Urinary bladder (tissue), 4 donors: ENCODE results near the gene NR2F1-AS1. TPM values are rescaled to one million over a fixed set of nuclear protein-coding genes. Genes with fewer than 3 reads are reported as not detected.

Experiments used
- DNase-seq: peaks from one replicate; pipeline ENCODE4 v3.0.0-alpha.2; 2015; ENCODE audit errors: extremely low spot score
- H3K27ac ChIP-seq: one replicate; pipeline ENCODE4 v1.5.1; 2013; ENCODE audit warnings: low read depth, mild to moderate bottlenecking, moderate library complexity
- H3K36me3 ChIP-seq: one replicate; pipeline ENCODE4 v1.6.1; 2013; ENCODE audit warnings: mild to moderate bottlenecking, moderate library complexity; ENCODE audit not compliant: insufficient read depth
- H3K4me1 ChIP-seq: one replicate; pipeline ENCODE4 v1.6.1; 2013; ENCODE audit warnings: mild to moderate bottlenecking, moderate library complexity; ENCODE audit not compliant: insufficient read depth
- H3K4me3 ChIP-seq: one replicate; pipeline ENCODE4 v1.5.1; 2013; ENCODE audit warnings: low read depth, low read length
- WGBS: extraction: QIAGEN DNeasy Blood & Tissue Kit; methylation state at CpG from one replicate; pipeline ENCODE4 v1.1.7; 2013; 5-methylcytosine and 5-hydroxymethylcytosine counted together
- polyA plus RNA-seq: library from polyadenylated mRNA; stranded (reverse); fragments of 200-250 nt; gene quantifications from one replicate; pipeline ENCODE4 v1.2.3, GENCODE V29; 2013
- total RNA-seq: library from RNA; depleted of rRNA; stranded (reverse); fragments of >200 nt; gene quantifications from one replicate; pipeline ENCODE4 v1.2.3, GENCODE V29; 2014
- donor health status: healthy with polysubstance abuse.
- donor health status: healthy.

Gene NR2F1-AS1
- total RNA-seq, result 61.4 TPM
- 25.9 TPM for polyA plus RNA-seq

DNA sequence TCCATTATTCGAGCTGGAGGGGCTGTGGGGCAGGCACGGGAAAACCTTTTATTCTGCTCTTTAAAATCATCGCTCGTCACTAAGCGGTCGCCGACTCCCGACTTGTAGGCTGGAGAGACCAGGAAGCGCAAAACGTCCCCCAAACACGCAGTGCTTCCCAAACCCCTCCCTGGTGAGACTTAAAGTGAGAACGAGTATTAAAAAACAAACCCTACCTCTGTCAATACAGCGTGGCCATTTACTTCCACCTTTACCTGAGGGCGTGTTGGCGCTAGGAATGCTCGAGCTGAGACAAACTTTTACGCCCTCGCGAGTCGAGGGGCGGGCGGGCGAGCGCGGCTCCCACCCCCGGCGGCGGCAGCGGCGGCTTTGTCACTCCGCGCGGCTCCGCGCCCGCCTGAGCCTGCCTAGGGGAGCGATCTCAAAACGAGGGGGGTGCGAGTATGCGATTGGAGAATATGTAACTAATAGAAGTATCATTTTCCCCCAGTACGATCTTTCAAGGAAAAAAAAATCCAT is at the start of gene NR2F1-AS1:
Gene NR2F1-AS1 (minus strand): TSS at position 293 of the 519 bp plus-strand sequence.
- Histone ChIP-seq H3K36me3 (no peaks in the 10 kb centered on the region), H3K27ac (peak within 1 kb of the TSS; percentile 84), H3K4me3 (peak within 1 kb of the TSS; percentile 57), H3K4me1 (no peaks in the 10 kb centered on the region)
- no peak for DNase-seq
- WGBS, result under 1% methylated on average over 41 of the region's 41 CpGs

DNA sequence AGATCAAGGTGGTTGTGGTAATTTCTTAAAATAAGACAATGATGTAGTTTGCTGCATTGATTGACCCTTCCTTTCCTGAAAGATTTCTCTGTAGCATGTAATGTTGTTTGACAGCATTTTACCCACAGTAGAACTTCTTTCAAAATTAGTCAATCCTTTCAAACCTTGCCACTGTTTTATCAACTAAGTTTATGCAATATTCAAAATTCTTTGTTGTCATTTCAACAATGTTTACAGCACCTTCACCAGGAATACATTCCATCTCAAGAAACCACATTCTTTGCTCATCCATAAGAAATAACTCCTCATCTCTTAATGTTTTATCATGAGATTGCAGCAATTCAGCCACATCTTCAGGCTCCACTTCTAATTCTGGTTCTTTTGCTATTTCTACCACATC is 45.8 kb upstream of the NR2F1-AS1 start:
- Histone ChIP-seq H3K27ac (no peak overlapping the region), H3K36me3 (peaks cover 1% of the 10 kb centered on the region), H3K4me1 (no peaks in the 10 kb centered on the region), H3K4me3 (no peak overlapping the region)
- no peak for DNase-seq

DNA sequence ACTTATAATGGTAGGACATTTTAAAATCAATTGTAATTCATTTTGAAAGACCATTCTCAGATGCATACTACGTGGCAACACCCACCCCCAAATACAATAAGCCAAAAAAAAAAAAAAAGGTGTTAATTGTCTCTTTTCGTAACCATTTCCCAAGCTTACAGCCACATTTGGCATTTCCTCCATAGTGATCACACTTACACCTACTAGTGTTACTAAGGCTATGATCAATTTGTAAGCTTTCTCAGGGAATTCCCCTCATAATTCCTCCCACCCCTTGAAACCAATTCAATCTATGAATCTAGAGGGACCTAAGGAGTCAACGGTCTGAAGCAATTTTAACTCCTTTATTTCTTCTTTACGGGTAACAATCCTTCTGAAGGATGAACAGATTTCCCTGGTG is 42.1 kb upstream of the NR2F1-AS1 start:
- DNase-seq, result no peak
- H3K4me1 ChIP-seq, result no peaks in the 10 kb centered on the region
- 73% methylated on average over 4 of the region's 4 CpGs for WGBS
- H3K27ac ChIP-seq, result no peak overlapping the region
- H3K36me3 ChIP-seq, result no peaks in the 10 kb centered on the region
- H3K4me3 ChIP-seq, result no peak overlapping the region

DNA sequence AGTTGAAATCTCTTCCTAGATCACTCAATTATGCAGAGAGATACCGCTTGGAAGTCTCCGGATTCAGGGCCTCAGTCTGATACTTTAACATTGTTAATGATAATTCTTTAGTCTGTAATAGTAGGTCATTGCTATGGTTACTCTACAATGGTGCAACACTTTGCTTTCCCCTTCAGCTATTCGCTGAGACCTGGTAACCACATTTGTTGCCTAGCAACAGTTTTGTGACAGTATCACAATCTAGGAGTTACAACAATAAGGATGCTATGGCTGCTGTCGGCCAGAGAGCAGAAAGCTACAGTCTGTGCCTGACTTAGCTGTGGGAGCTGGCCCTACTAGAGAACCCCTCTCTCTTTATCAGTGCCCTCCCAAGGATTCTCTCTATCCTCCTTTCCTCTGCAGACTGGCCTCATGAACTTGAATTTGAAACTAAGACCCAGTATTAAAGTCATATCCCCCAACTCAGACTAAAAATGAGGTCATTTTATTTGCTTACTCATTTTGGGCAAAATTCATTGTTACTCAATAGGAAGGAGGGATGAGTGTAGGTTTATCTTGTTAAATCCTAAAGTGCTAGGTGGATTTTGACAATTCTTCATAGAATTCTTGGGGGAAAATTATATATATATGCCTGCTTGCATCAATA is 41.3 kb upstream of the NR2F1-AS1 start:
- no peak for DNase-seq
- WGBS, result 69% methylated on average over 4 of the region's 4 CpGs
- Histone ChIP-seq H3K27ac (no peak overlapping the region), H3K4me3 (peak overlapping the region; percentile 63), H3K36me3 (no peaks in the 10 kb centered on the region), H3K4me1 (no peaks in the 10 kb centered on the region)

DNA sequence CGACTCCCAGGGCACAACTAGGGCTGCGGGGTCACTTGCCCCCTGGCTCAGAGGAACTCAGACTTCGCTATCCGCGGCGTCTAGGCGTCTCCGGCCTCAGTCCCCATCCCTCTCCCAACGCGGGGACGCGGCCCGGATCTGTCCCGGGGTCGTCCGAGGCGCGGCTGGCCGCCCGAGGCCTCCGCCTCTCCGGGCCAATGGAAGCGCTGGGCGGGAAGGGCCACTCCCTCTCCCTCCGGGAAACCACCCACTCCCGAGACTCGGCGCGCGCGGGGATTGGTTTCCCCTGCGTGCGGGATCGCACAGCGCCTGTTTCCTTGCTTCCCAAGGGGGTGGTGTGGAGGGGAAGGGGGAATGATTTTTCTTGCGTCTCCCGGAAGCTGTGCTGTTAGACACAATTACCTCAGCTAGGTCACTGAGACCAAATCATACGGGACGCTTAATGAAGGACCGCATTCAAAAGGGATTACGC is 40.3 kb upstream of the NR2F1-AS1 start:
- H3K27ac ChIP-seq, result peak overlapping the region; percentile 77
- WGBS, result 1% methylated on average over 41 of the region's 41 CpGs
- no peak for DNase-seq
- no peaks in the 10 kb centered on the region for H3K4me1 ChIP-seq
- peak overlapping the region; percentile 63 for H3K4me3 ChIP-seq
- no peaks in the 10 kb centered on the region for H3K36me3 ChIP-seq

DNA sequence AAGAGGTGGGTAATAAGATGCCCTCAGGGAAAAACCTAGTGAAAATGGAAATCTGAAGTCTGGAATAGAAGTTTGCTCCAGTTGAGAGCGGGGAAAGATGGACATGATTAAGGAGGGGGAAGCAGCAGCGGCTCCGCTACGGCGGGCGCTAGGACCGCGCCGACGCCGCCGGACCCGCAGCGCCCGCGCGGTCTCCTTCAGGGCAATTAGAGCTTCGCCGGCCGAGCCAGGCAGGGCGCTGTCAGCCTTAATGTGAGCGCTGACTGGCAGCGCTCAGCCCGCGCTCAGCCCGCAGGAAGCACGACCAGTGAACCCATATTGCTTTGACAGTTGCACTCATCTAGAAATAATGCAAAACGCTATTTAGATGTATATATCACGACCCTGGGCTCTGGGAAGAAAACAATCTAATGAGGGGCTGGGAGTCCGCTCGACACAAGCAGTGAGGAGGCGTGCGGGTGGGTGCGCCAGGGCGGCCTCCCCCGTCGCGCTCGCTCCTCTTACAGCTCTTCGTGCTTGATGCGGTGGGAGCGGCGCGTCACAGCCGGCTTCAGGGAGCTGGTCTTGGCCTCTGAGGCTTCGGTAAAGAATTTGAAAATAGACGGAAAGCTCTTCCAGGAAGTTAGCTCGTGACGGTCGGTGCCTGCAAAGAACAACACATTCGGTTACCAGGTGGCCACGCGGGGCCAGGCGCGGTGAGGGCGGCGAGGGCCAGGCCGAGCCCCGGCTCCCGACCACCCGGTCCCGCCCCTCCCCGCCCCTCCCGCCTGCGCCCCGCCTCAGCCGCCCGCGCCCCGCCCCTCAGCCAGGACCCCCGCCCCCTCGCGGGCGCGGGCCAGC is 39.7 kb upstream of the NR2F1-AS1 start:
- Histone ChIP-seq H3K36me3 (no peaks in the 10 kb centered on the region), H3K27ac (peak overlapping the region; percentile 77), H3K4me1 (no peaks in the 10 kb centered on the region), H3K4me3 (peak overlapping the region; percentile 63)
- WGBS, result under 1% methylated on average over 75 of the region's 75 CpGs
- no peak for DNase-seq

DNA sequence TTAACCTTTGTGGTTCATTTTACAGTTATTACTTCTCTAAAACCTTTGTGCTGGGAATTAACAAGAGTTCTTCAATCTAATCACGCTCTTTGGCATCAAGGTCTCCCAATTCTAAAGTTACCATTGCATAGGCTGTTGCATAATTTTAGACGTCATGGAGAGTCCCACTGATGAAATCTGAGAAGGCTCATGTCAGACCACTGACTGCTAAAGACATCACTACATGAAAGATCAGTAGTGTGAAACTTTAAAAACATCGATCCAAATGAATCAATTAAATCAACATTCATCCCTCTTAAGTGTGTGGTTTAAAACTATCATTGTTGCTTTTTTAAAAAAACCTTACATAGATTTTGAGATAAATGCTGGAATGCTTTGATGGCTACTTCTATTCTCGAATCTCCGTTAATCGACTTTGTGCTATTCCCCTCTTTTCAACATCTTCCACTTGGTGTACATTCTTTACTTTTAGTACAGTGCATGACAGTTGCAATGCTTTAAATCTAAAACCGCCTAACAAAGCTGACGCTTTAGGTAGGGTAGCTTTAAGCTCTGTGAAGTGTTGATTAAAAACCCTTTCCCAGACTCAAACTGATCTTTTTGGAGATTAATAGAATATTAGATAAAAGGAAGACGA is 35.6 kb upstream of the NR2F1-AS1 start:
- no peak for DNase-seq
- WGBS, result 84% methylated on average over 9 of the region's 9 CpGs
- Histone ChIP-seq H3K4me3 (no peak overlapping the region), H3K4me1 (no peaks in the 10 kb centered on the region), H3K27ac (no peak overlapping the region), H3K36me3 (no peaks in the 10 kb centered on the region)

DNA sequence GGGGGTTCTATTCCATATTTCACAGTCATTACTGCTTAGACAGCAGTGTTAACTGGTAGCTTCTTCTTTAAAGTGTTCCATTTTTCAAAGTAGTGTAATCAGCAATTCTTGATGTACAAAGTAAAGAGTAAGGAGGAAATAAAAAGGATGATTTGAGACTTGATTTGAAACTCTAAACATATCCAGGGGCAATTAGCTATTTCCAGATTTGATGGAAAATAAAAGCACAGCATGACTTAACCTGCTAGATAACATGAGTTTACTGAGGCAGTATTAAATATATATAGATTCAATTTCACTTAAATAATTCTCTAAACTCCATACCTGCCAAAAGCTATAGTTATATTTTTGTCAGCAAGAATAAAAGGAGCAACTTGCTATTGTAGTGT is 31.8 kb upstream of the NR2F1-AS1 start:
- Histone ChIP-seq H3K27ac (no peak overlapping the region), H3K36me3 (no peaks in the 10 kb centered on the region), H3K4me3 (no peak overlapping the region), H3K4me1 (no peaks in the 10 kb centered on the region)
- no peak for DNase-seq

DNA sequence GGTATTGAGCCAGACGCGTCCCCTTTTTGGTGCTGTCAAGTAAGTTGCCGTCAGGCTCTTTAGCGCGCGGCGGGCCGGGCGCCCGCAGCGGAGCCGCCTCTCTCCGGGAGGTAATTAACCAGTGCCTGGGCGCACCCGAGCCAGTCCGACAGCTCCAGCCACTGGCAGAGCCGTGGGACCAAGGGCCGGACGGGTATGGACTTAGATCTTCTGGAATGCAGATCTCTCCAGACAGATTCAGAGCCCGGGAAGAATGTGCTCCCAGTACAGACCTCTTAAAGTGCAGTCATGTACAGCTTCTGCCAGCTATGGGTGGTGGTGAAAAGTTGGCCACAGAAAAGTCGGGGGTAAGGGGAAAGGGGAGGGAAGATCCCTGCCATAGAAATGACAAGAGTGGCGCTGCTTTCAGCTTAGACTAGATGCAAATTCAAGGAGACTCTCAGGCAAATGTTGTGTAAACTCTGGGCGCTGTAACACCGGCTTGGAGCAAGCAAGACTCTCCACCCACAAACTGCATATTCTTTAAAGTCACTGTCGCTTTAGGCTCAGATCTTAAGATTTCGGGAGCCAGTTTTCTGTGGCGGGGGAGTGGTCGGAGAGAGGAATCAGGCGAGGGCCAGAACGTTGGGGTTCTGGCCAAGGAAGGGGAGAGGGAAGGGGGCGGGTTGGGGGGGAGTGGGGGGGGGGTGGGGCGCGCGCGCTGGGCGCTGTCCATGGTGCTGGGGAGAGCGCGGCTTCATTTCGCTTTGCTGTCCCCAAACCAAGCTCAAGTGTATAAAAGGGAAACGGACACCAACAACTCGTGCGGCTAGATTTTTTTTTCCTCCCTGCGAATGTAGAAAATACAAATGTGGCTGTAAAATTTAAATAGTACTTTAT is 31.2 kb upstream of the NR2F1-AS1 start:
- Histone ChIP-seq H3K4me3 (no peak overlapping the region), H3K27ac (no peak overlapping the region), H3K36me3 (no peaks in the 10 kb centered on the region), H3K4me1 (no peaks in the 10 kb centered on the region)
- 3% methylated on average over 43 of the region's 43 CpGs for WGBS
- no peak for DNase-seq

DNA sequence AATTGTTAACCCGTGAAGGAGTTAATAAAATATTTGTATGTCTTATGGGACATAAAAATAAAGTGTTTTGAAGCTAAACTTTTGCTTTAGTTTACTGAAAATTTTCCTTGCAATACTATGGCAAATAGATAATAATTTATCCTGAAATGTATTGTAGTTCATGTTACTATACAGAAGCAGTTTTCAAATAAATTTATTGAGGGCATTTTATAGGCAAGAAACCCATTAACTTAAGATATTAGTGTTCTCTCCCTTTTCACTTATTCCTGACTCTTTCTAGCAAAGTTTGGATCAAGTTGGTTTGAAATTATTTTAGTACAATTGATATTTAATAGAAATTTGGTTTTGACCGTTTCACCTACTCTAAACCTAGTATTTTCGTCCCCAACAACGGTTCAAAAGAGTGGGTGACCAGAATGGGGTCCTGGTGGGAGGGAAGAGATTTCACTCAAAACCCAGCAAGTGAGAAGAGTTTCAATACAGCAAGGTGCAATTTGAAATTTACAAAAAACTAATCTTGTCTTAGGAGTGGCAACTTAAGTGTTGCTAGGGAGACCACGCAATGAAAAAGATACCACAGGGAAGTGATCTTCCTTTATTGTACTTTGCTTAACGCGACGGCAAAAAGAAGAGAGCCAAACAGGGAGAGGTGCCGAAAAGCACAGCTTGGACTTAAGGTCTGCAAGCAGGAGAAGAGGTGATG is 30.4 kb upstream of the NR2F1-AS1 start:
- H3K4me3 ChIP-seq, result no peak overlapping the region
- H3K36me3 ChIP-seq, result no peaks in the 10 kb centered on the region
- no peak for DNase-seq
- 14% methylated on average over 9 of the region's 9 CpGs for WGBS
- no peaks in the 10 kb centered on the region for H3K4me1 ChIP-seq
- no peak overlapping the region for H3K27ac ChIP-seq

DNA sequence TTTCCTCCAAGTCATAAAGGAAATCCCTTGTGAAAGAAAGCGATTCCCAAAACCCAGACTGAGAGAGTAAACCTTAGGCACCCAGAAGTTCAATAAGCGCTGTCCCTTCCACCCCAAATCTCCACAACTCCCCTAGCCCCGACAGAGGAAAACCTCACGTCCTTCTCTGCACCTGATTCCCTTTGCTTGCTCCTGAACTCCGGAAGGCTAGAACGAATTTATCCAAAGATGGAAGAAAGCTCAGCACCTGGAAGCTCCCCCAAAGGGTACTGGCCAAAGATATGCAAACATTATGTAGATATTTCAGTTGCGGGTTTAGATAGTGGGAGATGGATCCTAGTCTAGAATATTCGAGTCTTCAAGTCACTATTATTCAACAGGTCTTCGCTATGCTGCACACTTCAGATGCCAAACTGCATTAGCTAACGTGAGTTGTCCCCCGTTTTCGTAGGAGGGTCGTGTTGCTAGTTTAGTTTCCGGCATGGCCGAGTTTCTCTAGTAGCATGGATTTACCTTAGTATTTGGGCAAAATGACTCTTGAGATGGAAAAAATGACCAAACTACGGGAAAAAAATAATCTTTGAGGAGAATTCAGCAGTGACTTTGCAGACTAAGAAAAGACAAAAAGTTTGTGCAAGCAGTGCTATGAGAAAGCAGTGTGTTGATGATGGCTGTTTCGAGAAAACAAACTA is 29.7 kb upstream of the NR2F1-AS1 start:
- WGBS, result 24% methylated on average over 17 of the region's 17 CpGs
- Histone ChIP-seq H3K4me1 (no peaks in the 10 kb centered on the region), H3K4me3 (no peak overlapping the region), H3K27ac (no peak overlapping the region), H3K36me3 (no peaks in the 10 kb centered on the region)
- DNase-seq, result no peak

DNA sequence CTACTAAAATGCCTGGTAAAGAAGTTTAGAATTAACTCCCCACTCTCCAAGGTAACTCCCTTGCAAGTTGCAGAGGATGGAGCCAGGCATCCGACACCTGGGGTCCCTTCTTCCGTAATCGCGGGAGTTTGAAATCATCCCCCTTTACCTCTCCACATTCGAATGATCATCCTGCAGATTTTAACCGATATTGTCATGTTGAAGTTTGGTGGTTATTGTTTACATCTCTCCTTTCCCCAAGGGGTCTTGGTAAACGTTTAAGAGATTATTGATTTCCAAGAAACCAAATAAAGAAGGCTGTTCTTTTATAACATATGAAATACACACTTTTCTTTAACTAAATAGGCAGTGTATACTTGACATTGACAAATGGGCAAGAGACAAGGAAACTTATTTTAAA is 28.7 kb upstream of the NR2F1-AS1 start:
- Histone ChIP-seq H3K4me1 (no peaks in the 10 kb centered on the region), H3K27ac (no peak overlapping the region), H3K4me3 (no peak overlapping the region), H3K36me3 (no peaks in the 10 kb centered on the region)
- WGBS, result 31% methylated on average over 7 of the region's 7 CpGs
- DNase-seq, result no peak
